HG02943 (cell line): Measurements from ENCODE around the gene ZNF821.
"Not testable (repeated sequence)": the region's sequence is repeated elsewhere in the genome, so short reads cannot be mapped to it uniquely, and the experiment has no call there.

Experiments
- ATAC-seq: cut with Tn5 transposase; IDR thresholded peaks from one replicate; pipeline ENCODE4 v1.9.1; 2021; ENCODE audit warnings: mild to moderate bottlenecking, low read depth, moderate library complexity; ENCODE audit not compliant: unreplicated experiment

Gene ZNF821

GRCh38 chr16:71863995-71864394 lies 20.0 kb downstream of the ZNF821 start:
- ATAC-seq, result no peak

GRCh38 chr16:71859762-71860521 lies 24.0 kb downstream of the ZNF821 start:
- ATAC-seq, result no peak

DNA sequence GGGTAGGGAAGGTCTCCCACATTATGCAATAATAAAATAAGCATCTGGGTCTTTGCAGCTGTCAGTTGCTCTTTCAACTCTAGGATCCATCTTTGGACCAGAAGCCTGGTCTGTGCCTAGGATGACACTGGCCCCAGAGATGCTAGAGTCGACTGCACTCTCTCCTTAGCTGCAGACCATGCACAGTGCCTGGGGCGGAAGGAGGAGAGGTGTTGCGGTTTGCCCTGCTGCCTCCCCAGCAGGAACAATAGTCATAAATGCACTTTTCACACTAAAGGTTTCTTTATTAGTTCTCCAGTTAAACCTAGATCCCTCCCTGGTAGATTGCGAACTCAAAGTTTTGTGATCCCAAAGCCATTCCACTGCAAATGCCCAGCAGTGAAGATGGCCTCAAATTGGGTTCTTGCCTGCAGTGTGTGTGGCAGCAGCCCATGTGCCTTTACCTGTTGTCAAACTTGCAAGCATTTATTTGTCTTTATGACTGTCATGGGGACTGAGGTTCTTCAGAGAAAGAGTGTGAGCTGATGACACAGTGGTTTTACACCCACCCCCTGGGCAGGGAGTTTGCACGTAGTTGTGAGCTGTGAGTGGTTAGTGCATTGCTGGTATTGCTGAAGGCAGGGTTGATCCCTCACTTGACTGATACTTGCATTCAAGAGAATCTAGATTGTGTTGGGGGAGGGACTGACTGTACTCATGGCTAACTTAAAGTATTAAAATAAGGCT lies 27.9 kb downstream of the ZNF821 start:
- no peak for ATAC-seq

- ATAC-seq, result no peak
Observed at GRCh38 chr16:71854369-71854948, 29.5 kb downstream of the ZNF821 start.

DNA sequence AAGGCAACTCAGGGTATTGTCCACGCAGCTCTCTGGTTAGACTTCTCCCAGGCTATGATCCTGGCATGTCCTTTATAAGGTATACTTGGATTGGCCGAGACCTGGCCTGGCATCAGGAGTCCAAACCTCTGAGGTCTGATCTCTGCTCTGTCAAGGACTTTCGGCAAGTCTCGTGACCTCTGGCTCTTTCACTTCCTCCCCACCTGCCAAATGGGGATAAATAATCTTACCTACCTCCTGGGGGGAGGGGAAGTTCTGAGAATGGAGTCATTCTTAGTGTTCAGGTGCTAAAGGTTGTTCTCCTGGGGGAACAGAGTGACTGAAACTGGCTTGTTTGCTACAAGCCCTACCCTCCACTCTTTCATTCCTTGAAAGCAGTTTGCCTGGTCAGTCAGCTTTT lies 30.6 kb downstream of the ZNF821 start:
- ATAC-seq, result peak; percentile 74

GRCh38 chr16:71852561-71852960 lies 31.4 kb downstream of the ZNF821 start:
- ATAC-seq, result no peak

GRCh38 chr16:71852158-71852557 lies 31.8 kb downstream of the ZNF821 start:
- no peak for ATAC-seq

DNA sequence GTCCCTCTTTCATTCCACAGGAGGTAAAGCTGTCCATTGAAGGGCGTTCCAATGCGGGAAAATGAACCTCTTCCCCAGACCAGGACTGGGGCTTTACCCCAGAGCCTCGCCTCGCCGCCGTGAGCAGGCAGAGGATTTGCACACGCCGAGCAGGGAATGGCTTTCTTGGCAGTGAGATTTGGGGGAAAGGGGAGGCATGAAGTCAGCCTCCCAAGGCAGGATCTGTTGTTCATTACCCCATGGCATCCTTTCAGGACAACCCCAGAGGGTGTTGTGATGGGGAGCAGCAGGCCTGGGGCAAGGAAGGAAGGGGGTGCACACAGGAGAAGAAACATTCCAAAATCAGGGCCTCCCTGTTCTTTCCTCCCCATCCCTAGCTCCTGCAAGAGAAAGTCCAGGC lies 32.2 kb downstream of the ZNF821 start:
- ATAC-seq, result no peak

- ATAC-seq, result no peak
Observed at GRCh38 chr16:71848622-71849021, 35.4 kb downstream of the ZNF821 start.

DNA sequence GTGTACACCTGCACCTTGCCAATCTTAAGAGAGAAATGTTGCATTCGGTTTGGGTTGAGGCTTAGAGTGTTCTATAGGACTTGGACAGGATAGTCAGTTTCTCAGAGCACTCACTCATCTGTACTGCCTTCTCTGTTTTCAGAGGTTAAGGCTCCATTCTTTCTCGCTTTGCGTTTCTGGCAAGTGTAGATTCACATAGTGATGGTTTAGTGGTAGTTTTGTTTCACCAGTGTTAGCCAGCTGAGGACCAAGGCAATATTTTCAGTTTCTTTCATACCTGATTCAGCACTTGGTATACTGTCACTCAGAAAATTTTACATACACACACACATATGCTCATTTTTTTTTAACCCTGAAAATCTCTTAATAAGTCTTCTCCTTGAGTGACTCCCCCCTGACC lies 36.9 kb downstream of the ZNF821 start:
- no peak for ATAC-seq

DNA sequence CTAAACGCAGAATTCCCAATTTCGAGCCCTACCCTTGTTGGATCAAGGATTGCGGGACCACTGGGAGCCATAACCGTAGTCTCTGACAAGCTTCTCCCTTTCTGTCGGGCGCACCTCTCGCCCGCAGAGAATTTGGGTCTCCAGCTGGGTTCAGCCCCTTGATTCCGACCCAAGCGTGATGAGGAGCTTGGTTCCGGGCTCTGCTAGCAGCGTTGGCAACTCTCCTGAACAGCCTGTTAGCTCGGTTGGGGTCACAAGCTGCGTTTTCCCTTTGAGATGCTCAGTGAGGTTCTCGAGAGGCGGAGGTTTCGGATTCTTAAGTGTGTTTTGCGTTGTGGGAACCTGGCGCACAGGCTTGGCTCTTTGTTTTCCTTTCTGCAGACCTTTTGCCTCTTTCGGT lies 37.6 kb downstream of the ZNF821 start:
- no peak for ATAC-seq

DNA sequence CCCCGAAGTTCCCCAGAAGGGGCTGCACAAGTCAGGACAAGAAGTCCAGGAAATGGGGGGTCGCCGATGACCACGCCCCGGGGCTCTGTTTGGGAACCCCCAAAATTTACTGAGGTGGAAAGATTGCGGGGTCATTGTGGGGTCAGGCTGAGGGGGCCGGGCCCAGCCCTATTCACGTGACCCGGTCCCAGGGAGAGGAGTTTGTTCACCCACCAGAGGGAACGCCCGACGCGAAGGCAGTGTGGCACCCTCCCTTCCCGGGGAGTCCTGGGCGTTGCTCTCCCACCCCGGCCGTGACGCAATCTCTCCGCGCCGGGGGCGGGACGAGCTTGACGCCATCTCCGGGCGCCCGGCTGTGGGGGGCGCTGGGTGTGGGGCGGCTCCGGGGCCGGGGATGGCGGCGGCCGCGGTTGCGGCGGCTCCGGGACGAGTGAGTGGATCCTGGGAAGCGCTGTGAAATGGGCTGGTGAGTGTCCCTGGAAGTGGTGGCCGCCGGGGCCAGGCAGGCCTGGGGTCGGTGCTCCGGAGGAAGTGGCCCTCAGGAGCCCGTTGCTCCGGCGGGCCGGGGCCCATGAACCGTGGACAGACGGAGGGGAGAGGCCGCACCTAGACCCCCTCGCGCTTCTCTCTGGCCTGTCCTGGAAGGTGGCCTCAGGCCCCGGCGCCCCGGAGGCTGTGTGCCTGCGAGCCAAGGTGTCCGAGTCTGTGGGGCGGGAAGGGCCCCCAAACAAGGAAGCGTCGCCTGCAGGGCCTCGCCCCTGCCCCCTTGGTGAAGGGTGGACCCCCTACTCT lies 38.1 kb downstream of the ZNF821 start, which contains the start of gene ATXN1L:
ATXN1L (plus strand) TSS at position 338 of the 792 bp plus-strand sequence. CDS start 3,765 bp downstream, outside the sequence.
- peak; percentile 61 for ATAC-seq

GRCh38 chr16:71843572-71843971 lies 40.4 kb downstream of the ZNF821 start:
- no peak for ATAC-seq

DNA sequence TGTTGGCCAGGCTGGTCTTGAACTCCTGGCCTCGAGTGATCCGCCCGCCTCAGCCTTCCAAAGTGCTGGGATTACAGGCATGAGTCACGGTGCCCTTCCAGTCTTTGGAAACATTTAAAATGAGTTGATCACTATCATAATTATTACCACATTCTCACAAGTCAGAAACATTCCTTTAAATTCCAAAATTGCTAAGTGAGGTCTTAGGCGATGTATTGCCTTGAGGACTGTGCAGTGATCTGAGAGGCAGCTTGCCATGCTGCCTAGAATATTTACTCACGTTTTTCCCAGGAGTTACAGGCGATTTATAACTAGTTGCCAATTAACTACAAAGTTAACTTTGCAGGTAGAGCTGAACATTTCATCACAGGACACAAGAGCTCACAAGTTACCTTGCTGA lies 43.9 kb downstream of the ZNF821 start:
- no peak for ATAC-seq

GRCh38 chr16:71837150-71837549 lies 46.8 kb downstream of the ZNF821 start:
- ATAC-seq, result no peak

DNA sequence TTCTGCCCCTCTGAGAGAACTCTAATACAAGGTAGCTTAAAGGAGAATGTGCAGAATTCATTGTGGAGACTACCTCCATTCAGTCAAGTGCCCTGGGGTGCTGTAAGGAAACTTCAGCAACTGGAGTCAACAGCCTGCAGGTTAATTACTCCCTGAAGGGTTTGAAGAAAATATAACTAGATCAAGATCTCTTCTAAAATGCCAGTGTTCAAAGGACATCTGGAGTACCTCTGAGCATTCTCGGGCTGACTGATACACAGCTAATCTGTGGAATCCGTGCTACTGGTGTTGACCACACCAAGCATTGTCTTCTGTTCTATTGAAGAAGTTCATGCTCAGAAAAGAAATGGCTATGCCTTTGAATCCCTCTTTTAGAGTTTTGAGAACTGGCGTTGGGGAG lies 49.7 kb downstream of the ZNF821 start:
- ATAC-seq, result no peak

DNA sequence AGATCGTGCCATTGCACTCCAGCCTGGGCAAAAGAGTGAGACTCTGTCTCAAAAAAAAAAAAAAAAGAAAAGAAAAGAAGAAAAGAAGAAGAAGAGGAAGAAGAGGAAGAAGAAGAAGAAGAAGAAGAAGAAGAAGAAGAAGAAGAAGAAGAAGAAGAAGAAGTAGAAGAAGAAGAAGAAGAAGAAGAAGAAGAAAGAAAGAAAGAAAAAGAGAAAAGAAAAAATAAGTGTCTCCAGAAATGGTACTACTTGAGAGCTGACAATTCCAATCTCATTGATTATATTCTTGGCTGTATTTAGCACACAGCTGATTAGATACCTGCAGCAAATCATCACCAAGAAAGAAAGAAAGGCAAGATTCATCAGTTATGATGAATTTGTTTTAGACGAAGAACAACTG lies 51.9 kb downstream of the ZNF821 start:
- ATAC-seq, result not testable (repeated sequence)

GRCh38 chr16:71831698-71832097 lies 52.3 kb downstream of the ZNF821 start:
- not testable (repeated sequence) for ATAC-seq

GRCh38 chr16:71830359-71830758 lies 53.6 kb downstream of the ZNF821 start:
- no peak for ATAC-seq

- ATAC-seq, result no peak
Observed at GRCh38 chr16:71826533-71827017, 57.4 kb downstream of the ZNF821 start.

- ATAC-seq, result peak; percentile 12
Observed at GRCh38 chr16:71817155-71817500, 66.9 kb downstream of the ZNF821 start.
